Activated CD8-positive, alpha-beta memory T cell treated with anti-CD3 and anti-CD28 coated beads, Interleukin-2, amount 50 U/mL, for 48 hours (primary cell): Measurements from ENCODE around the gene CUX1.
"Not testable (repeated sequence)": the region's sequence is repeated elsewhere in the genome, so short reads cannot be mapped to it uniquely, and the experiment has no call there.

Experiments
- DNase-seq: peaks from one replicate; pipeline ENCODE4 v3.0.0-alpha.2; 2020

CUX1 gene

GRCh38 chr7:102167254-102167653 lies 349.8 kb downstream of the CUX1 start:
- DNase-seq = no peak

- no peak for DNase-seq
Observed at GRCh38 chr7:102169651-102170392, 352.4 kb downstream of the CUX1 start.

GRCh38 chr7:102170393-102170970 lies 353.1 kb downstream of the CUX1 start:
- DNase-seq = no peak

GRCh38 chr7:102173669-102174068 lies 356.2 kb downstream of the CUX1 start:
- no peak for DNase-seq

- no peak for DNase-seq
Observed at GRCh38 chr7:102175423-102176170, 358.2 kb downstream of the CUX1 start.

- DNase-seq = no peak
Observed at GRCh38 chr7:102178410-102178809, 361.0 kb downstream of the CUX1 start.

GRCh38 chr7:102180727-102181126 lies 363.3 kb downstream of the CUX1 start:
- DNase-seq = no peak

GRCh38 chr7:102181517-102181916 lies 364.1 kb downstream of the CUX1 start:
- no peak for DNase-seq

- no peak for DNase-seq
Observed at GRCh38 chr7:102182016-102182415, 364.6 kb downstream of the CUX1 start.

- DNase-seq = not testable (repeated sequence)
Observed at GRCh38 chr7:102183848-102184247, 366.4 kb downstream of the CUX1 start.

GRCh38 chr7:102184303-102184702 lies 366.9 kb downstream of the CUX1 start:
- no peak for DNase-seq

GRCh38 chr7:102185796-102186195 lies 368.4 kb downstream of the CUX1 start:
- no peak for DNase-seq

GRCh38 chr7:102186306-102186705 lies 368.9 kb downstream of the CUX1 start:
- DNase-seq = no peak

GRCh38 chr7:102188746-102189145 lies 371.3 kb downstream of the CUX1 start:
- no peak for DNase-seq

GRCh38 chr7:102189756-102190155 lies 372.3 kb downstream of the CUX1 start:
- no peak for DNase-seq

- no peak for DNase-seq
Observed at GRCh38 chr7:102190776-102191350, 373.4 kb downstream of the CUX1 start.

- no peak for DNase-seq
Observed at GRCh38 chr7:102191556-102192379, 374.3 kb downstream of the CUX1 start.

- no peak for DNase-seq
Observed at GRCh38 chr7:102192790-102193189, 375.4 kb downstream of the CUX1 start.

- DNase-seq = no peak
Observed at GRCh38 chr7:102193806-102194205, 376.4 kb downstream of the CUX1 start.

GRCh38 chr7:102195361-102195760 lies 377.9 kb downstream of the CUX1 start:
- DNase-seq = no peak

GRCh38 chr7:102196028-102196427 lies 378.6 kb downstream of the CUX1 start:
- DNase-seq = no peak

GRCh38 chr7:102197161-102197560 lies 379.7 kb downstream of the CUX1 start:
- no peak for DNase-seq

GRCh38 chr7:102197599-102197998 lies 380.2 kb downstream of the CUX1 start:
- DNase-seq = no peak
